GM23338 (cell line): ENCODE results near the gene FBXL17. TPM values are rescaled to one million over a fixed set of nuclear protein-coding genes. Genes with fewer than 3 reads are reported as not detected.

Source experiments
- ATAC-seq: fragments of 200-7000 bp; cut with Tn5 transposase; 3 replicates; pipeline ENCODE4 v1.9.1; 2020
- DNase-seq: peaks from one replicate; pipeline ENCODE4 v3.0.0-alpha.2; 2015; ENCODE audit warnings: low spot score
- H2AFZ ChIP-seq: fragments of 200-600 bp; sonication (generic); 2 replicates; pipeline ENCODE4 v1.8.0; 2016; ENCODE audit warnings: antibody characterized with exemption, mild to moderate bottlenecking, moderate library complexity
- H3F3A ChIP-seq: fragments of 200-600 bp; sonication (generic); replicated peaks from 2 replicates; pipeline ENCODE4 v1.8.0; 2017; ENCODE audit warnings: antibody characterized with exemption, mixed run types, low read depth
- H3K27ac ChIP-seq: fragments of 200-600 bp; sonication (generic); 2 replicates; pipeline ENCODE4 v1.6.1; 2016; ENCODE audit warnings: low read depth
- H3K27me3 ChIP-seq: fragments of 200-600 bp; sonication (generic); 2 replicates; pipeline ENCODE4 v1.8.0; 2016; ENCODE audit warnings: mild to moderate bottlenecking, mixed run types, moderate library complexity; ENCODE audit not compliant: insufficient read depth
- H3K36me3 ChIP-seq: fragments of 200-600 bp; sonication (generic); 2 replicates; pipeline ENCODE4 v1.8.0; 2016; ENCODE audit warnings: mild to moderate bottlenecking; ENCODE audit not compliant: insufficient read depth
- H3K4me1 ChIP-seq: fragments of 200-600 bp; sonication (generic); 2 replicates; pipeline ENCODE4 v1.8.0; 2016; ENCODE audit warnings: mild to moderate bottlenecking, moderate library complexity; ENCODE audit not compliant: insufficient read depth
- H3K4me2 ChIP-seq: fragments of 200-600 bp; sonication (generic); 2 replicates; pipeline ENCODE4 v1.7.1; 2017; ENCODE audit warnings: mixed run types
- H3K4me3 ChIP-seq: fragments of 200-600 bp; sonication (generic); 2 replicates; pipeline ENCODE4 v1.6.1; 2016; ENCODE audit warnings: mixed run types
- H3K79me2 ChIP-seq: fragments of 200-600 bp; sonication (generic); replicated peaks from 2 replicates; pipeline ENCODE4 v1.8.0; 2017; ENCODE audit warnings: mild to moderate bottlenecking; ENCODE audit not compliant: insufficient read depth
- H3K9me2 ChIP-seq: fragments of 200-600 bp; sonication (generic); 2 replicates; pipeline ENCODE4 v1.8.0; 2017; ENCODE audit not compliant: insufficient read depth
- H4K20me1 ChIP-seq: fragments of 200-600 bp; sonication (generic); replicated peaks from 2 replicates; pipeline ENCODE4 v1.8.0; 2017; ENCODE audit warnings: mild to moderate bottlenecking; ENCODE audit not compliant: insufficient read depth
- H3K27ac Mint-ChIP-seq: 2 replicates; pipeline ENCODE4 v1.8.0; 2020; ENCODE audit warnings: inconsistent platforms, mild to moderate bottlenecking, moderate library complexity, mixed read lengths
- H3K27me3 Mint-ChIP-seq: 3 replicates; pipeline ENCODE4 v1.8.0; 2022; ENCODE audit warnings: low read depth, mild to moderate bottlenecking, moderate library complexity, mixed read lengths, inconsistent platforms; ENCODE audit not compliant: insufficient read depth, poor library complexity
- H3K36me3 Mint-ChIP-seq: 3 replicates; pipeline ENCODE4 v1.8.0; 2021; ENCODE audit warnings: low read depth, mild to moderate bottlenecking, inconsistent platforms, moderate library complexity, mixed read lengths
- H3K4me1 Mint-ChIP-seq: 3 replicates; pipeline ENCODE4 v1.8.0; 2020; ENCODE audit warnings: mild to moderate bottlenecking, inconsistent platforms, mixed read lengths
- H3K4me3 Mint-ChIP-seq: 3 replicates; pipeline ENCODE4 v1.8.0; 2021; ENCODE audit warnings: moderate library complexity, mild to moderate bottlenecking, inconsistent platforms, mixed read lengths
- H3K9me3 Mint-ChIP-seq: 3 replicates; pipeline ENCODE4 v1.8.0; 2020; ENCODE audit warnings: moderate library complexity, mild to moderate bottlenecking, inconsistent platforms, mixed read lengths
- CREB1 ChIP-seq: fragments of 250-450 bp; sonication (Bioruptor Pico); IDR thresholded peaks from 2 replicates; pipeline ENCODE4 v1.5.0; 2020; ENCODE audit warnings: low read depth, mild to moderate bottlenecking, moderate library complexity
- EZH2phosphoT487 ChIP-seq: fragments of 200-600 bp; sonication (generic); IDR thresholded peaks from one replicate; pipeline ENCODE4 v1.8.1; 2018; ENCODE audit warnings: antibody characterized with exemption; ENCODE audit not compliant: unreplicated experiment
- JUNB ChIP-seq: IDR thresholded peaks from one replicate; pipeline ENCODE4 v1.6.1; 2016; ENCODE audit warnings: antibody characterized with exemption; ENCODE audit not compliant: unreplicated experiment
- NANOG ChIP-seq: IDR thresholded peaks from 2 replicates; pipeline ENCODE4 v1.6.1; 2016; ENCODE audit warnings: antibody characterized with exemption, borderline replicate concordance
- REST ChIP-seq: IDR thresholded peaks from one replicate; pipeline ENCODE4 v1.6.1; 2018; ENCODE audit warnings: antibody characterized with exemption; ENCODE audit not compliant: unreplicated experiment
- ZNF114 ChIP-seq: fragments of 250-450 bp; sonication (Bioruptor Pico); IDR thresholded peaks from 2 replicates; pipeline ENCODE4 v1.5.0; 2020; ENCODE audit warnings: mild to moderate bottlenecking, moderate library complexity
- polyA plus RNA-seq: library from polyadenylated mRNA; unstranded; fragments of >200 nt; fragmentation: Nextera tagmentation; extraction: Ambion mirVana; gene quantifications from 2 replicates; pipeline ENCODE4 v1.2.1, GENCODE V29; 2016
- total RNA-seq: library from RNA; depleted of rRNA; stranded (reverse); fragments of >200 nt; shearing (Covaris generic); gene quantifications from 2 replicates; pipeline ENCODE4 v1.2.3, GENCODE V29; 2014
- TF ChIP-seq, protein P1 (sequence below): IDR thresholded peaks from 2 replicates; pipeline ENCODE4 v1.6.1; 2016; ENCODE audit warnings: antibody characterized with exemption
- TF ChIP-seq, protein P2 (sequence below), 2 experiments: fragments of 200-600 bp in 1 of 2; sonication (generic) in 1 of 2; conservative IDR thresholded peaks; 2 replicates each; pipeline versions ENCODE4 v1.5.1 to v1.6.1; 2016 to 2017; ENCODE audit warnings: antibody characterized with exemption in 2 of 2, low read depth in 2 of 2, mild to moderate bottlenecking in 2 of 2, moderate library complexity in 1 of 2

The FBXL17 gene
- total and polyA plus RNA-seq, 2 experiments from 2014 or later = 2.0 to 2.7 TPM

GRCh38 chr5:108079753-108080152, 302.1 kb downstream of the FBXL17 start:
- H3K27ac Mint-ChIP-seq = peak overlapping the region; percentile 57
- Histone ChIP-seq H3K4me2 (peak overlapping the region; percentile 64), H3K4me1 (peaks cover 79% of the 10 kb centered on the region)

GRCh38 chr5:108078882-108079281, 303.0 kb downstream of the FBXL17 start:
- no peaks in the 10 kb centered on the region for H3K27me3 ChIP-seq
- ATAC-seq = 0 out of 3 replicates have a peak, but pooled peaks have one; percentile 13
- Mint-ChIP-seq H3K36me3 (peaks cover 7% of the 10 kb centered on the region; the same call in 2 of the 3 replicates), H3K4me3 (no peak overlapping the region), H3K9me3 (peaks cover 4% of the 10 kb centered on the region), H3K27ac (0 out of 2 replicates have a peak overlapping the region, but pooled peaks have one; percentile 1), H3K27me3 (no peaks in the 10 kb centered on the region), H3K4me1 (peaks cover 69% of the 10 kb centered on the region)
- no peaks in the 10 kb centered on the region for H4K20me1 ChIP-seq
- no peak overlapping the region for H3K4me3 ChIP-seq
- peak overlapping the region; percentile 89 for H3K27ac ChIP-seq
- peaks cover 78% of the 10 kb centered on the region for H3K4me1 ChIP-seq
- H3K4me2 ChIP-seq = peak overlapping the region; percentile 58
- H3K79me2 ChIP-seq = no peaks in the 10 kb centered on the region
- H3K9me2 ChIP-seq = no peaks in the 10 kb centered on the region
- no peak for DNase-seq
- H3K36me3 ChIP-seq = no peaks in the 10 kb centered on the region
- H2AFZ ChIP-seq = no peak overlapping the region
- peaks cover 4% of the 10 kb centered on the region; the same call in 1 of the 2 replicates for H3F3A ChIP-seq
- no peak for TF ChIP-seq EZH2phosphoT487
- TF ChIP-seq REST = no peak
- no peak for TF ChIP-seq NANOG
- TF ChIP-seq JUNB = no peak
- TF ChIP-seq, protein P1, sequence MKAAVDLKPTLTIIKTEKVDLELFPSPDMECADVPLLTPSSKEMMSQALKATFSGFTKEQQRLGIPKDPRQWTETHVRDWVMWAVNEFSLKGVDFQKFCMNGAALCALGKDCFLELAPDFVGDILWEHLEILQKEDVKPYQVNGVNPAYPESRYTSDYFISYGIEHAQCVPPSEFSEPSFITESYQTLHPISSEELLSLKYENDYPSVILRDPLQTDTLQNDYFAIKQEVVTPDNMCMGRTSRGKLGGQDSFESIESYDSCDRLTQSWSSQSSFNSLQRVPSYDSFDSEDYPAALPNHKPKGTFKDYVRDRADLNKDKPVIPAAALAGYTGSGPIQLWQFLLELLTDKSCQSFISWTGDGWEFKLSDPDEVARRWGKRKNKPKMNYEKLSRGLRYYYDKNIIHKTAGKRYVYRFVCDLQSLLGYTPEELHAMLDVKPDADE = no peak
- TF ChIP-seq ZNF114 (CRISPR knock-in tag) = no peak
- TF ChIP-seq CREB1 = no peak

More at GRCh38 chr5:108079753-108080152, 302.1 kb downstream of the FBXL17 start:
- H3K9me3 Mint-ChIP-seq = peaks cover 3% of the 10 kb centered on the region; the same call in 1 of the 3 replicates
- Histone ChIP-seq H4K20me1 (no peaks in the 10 kb centered on the region), H3K79me2 (no peaks in the 10 kb centered on the region), H3K9me2 (no peaks in the 10 kb centered on the region), H3K4me3 (peak overlapping the region; percentile 12), H2AFZ (no peak overlapping the region), H3K27ac (peak overlapping the region; percentile 89), H3K36me3 (no peaks in the 10 kb centered on the region), H3F3A (peaks cover 4% of the 10 kb centered on the region; the same call in 1 of the 2 replicates), H3K27me3 (no peaks in the 10 kb centered on the region)
- no peak overlapping the region for H3K4me3 Mint-ChIP-seq
- peaks cover 69% of the 10 kb centered on the region for H3K4me1 Mint-ChIP-seq
- ATAC-seq = no peak
- H3K27me3 Mint-ChIP-seq = no peaks in the 10 kb centered on the region
- TF ChIP-seq, protein P2, sequence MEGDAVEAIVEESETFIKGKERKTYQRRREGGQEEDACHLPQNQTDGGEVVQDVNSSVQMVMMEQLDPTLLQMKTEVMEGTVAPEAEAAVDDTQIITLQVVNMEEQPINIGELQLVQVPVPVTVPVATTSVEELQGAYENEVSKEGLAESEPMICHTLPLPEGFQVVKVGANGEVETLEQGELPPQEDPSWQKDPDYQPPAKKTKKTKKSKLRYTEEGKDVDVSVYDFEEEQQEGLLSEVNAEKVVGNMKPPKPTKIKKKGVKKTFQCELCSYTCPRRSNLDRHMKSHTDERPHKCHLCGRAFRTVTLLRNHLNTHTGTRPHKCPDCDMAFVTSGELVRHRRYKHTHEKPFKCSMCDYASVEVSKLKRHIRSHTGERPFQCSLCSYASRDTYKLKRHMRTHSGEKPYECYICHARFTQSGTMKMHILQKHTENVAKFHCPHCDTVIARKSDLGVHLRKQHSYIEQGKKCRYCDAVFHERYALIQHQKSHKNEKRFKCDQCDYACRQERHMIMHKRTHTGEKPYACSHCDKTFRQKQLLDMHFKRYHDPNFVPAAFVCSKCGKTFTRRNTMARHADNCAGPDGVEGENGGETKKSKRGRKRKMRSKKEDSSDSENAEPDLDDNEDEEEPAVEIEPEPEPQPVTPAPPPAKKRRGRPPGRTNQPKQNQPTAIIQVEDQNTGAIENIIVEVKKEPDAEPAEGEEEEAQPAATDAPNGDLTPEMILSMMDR (conservative IDR thresholded peaks at IDR 0.05; ENCODE audit: low read depth in 2 of 2) = peak in 1 of 2 experiments; percentile 27; a peak in 2 of 4 replicates
- TF ChIP-seq NANOG (peak; percentile 56; the same call in 1 of the 2 replicates), REST (no peak)
- no peak for DNase-seq
- peaks cover 2% of the 10 kb centered on the region; the same call in 1 of the 3 replicates for H3K36me3 Mint-ChIP-seq
